ENCODE measurements around the gene MTFP1. TPM values are rescaled to one million over a fixed set of nuclear protein-coding genes. Genes with fewer than 3 reads are reported as not detected.
"Not testable (repeated sequence)": the region's sequence is repeated elsewhere in the genome, so short reads cannot be mapped to it uniquely, and the experiment has no call there.

Gene MTFP1
- total RNA-seq, 2 experiments from 2014 or later = 37.2 to 38.0 TPM

- peaks cover 35% of the 10 kb centered on the region for H3K4me1 Mint-ChIP-seq (ENCODE audit: low read depth)
- H3K4me3 Mint-ChIP-seq = no peak overlapping the region
- Histone ChIP-seq H3K4me1 (ENCODE audit: insufficient read depth, low read length) (peaks cover 20% of the 10 kb centered on the region), H3K27me3 (ENCODE audit: control insufficient read depth in 1 of 2, insufficient read depth in 2 of 2, low read length in 2 of 2) (no peaks in the 10 kb centered on the region), H3K4me3 (ENCODE audit: low read length) (no peak overlapping the region), H3K27ac (ENCODE audit: low read depth in 1 of 2, low read length in 2 of 2) (no peak overlapping the region), H3K9me3 (ENCODE audit: control insufficient read depth in 1 of 2, insufficient read depth in 1 of 2, low read length in 2 of 2) (no peaks in the 10 kb centered on the region), H3K36me3 (ENCODE audit: insufficient read depth, low read length) (peaks cover 7% of the 10 kb centered on the region)
- no peak for DNase-seq
- peaks cover 38% of the 10 kb centered on the region for H3K36me3 Mint-ChIP-seq (ENCODE audit: low read depth)
- ChIA-PET POLR2A (interaction anchor here (1.0 to 2.8 kb wide), 2 partner anchors 11 to 22 kb away, joined by 5 to 13 read pairs; no protein-coding TSS in a partner anchor), CTCF (interaction anchor here (0.9 to 1.4 kb wide), 2 partner anchors 24 to 139 kb away, joined by 3 to 4 read pairs; no protein-coding TSS in a partner anchor)
- intact Hi-C loops (cut with DNase I, micrococcal nuclease) = no loop called here
- no peaks in the 10 kb centered on the region for H3K27me3 Mint-ChIP-seq
- H3K27ac Mint-ChIP-seq = no peak overlapping the region
- H3K9me3 Mint-ChIP-seq = no peaks in the 10 kb centered on the region
- TF ChIP-seq, protein P1, sequence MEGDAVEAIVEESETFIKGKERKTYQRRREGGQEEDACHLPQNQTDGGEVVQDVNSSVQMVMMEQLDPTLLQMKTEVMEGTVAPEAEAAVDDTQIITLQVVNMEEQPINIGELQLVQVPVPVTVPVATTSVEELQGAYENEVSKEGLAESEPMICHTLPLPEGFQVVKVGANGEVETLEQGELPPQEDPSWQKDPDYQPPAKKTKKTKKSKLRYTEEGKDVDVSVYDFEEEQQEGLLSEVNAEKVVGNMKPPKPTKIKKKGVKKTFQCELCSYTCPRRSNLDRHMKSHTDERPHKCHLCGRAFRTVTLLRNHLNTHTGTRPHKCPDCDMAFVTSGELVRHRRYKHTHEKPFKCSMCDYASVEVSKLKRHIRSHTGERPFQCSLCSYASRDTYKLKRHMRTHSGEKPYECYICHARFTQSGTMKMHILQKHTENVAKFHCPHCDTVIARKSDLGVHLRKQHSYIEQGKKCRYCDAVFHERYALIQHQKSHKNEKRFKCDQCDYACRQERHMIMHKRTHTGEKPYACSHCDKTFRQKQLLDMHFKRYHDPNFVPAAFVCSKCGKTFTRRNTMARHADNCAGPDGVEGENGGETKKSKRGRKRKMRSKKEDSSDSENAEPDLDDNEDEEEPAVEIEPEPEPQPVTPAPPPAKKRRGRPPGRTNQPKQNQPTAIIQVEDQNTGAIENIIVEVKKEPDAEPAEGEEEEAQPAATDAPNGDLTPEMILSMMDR (IDR thresholded peaks at IDR 0.05) = no peak
- ATAC-seq (ENCODE audit: poor library complexity) = no peak
Measured at GRCh38 chr22:30402028-30402765, 23.4 kb upstream of the MTFP1 start.

DNA sequence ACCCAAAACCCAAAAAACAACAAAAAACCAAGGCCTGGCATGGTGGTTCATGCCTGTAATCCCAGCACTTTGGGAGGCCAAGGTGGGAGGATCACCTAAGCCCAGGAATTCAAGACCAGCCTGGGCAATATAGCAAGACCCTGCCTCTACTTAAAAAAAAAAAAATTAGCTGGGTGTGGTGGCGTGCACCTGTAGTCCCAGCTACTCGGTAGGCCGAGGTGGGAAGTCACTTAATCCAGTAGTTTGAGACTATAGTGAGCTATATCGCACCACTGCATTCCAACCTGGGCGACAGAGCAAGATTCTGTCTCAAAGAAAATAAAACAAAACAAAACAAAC, 22.8 kb upstream of the MTFP1 start:
- Histone ChIP-seq H3K4me1 (ENCODE audit: insufficient read depth, low read length) (peaks cover 14% of the 10 kb centered on the region), H3K36me3 (ENCODE audit: insufficient read depth, low read length) (peaks cover 10% of the 10 kb centered on the region)
- DNase-seq; ATAC-seq (ENCODE audit: poor library complexity); H3K4me3 Mint-ChIP-seq; H3K9me3 Mint-ChIP-seq; H3K27ac ChIP-seq (ENCODE audit: low read depth in 1 of 2, low read length in 2 of 2); H3K27ac Mint-ChIP-seq; H3K4me3 ChIP-seq (ENCODE audit: low read length); H3K27me3 ChIP-seq (ENCODE audit: control insufficient read depth in 1 of 2, insufficient read depth in 2 of 2, low read length in 2 of 2); H3K9me3 ChIP-seq (ENCODE audit: control insufficient read depth in 1 of 2, insufficient read depth in 1 of 2, low read length in 2 of 2); H3K27me3 Mint-ChIP-seq; intact Hi-C loops (cut with DNase I, micrococcal nuclease): not testable (repeated sequence)
- Mint-ChIP-seq H3K36me3 (ENCODE audit: low read depth) (peaks cover 40% of the 10 kb centered on the region), H3K4me1 (ENCODE audit: low read depth) (peaks cover 31% of the 10 kb centered on the region)
- ChIA-PET POLR2A (interaction anchor here (2.8 kb wide), 1 partner anchor 11 kb away, joined by 13 read pairs; no protein-coding TSS in a partner anchor), CTCF (interaction anchor here (0.9 to 1.4 kb wide), 2 partner anchors 23 to 139 kb away, joined by 3 to 4 read pairs; no protein-coding TSS in a partner anchor)

DNA sequence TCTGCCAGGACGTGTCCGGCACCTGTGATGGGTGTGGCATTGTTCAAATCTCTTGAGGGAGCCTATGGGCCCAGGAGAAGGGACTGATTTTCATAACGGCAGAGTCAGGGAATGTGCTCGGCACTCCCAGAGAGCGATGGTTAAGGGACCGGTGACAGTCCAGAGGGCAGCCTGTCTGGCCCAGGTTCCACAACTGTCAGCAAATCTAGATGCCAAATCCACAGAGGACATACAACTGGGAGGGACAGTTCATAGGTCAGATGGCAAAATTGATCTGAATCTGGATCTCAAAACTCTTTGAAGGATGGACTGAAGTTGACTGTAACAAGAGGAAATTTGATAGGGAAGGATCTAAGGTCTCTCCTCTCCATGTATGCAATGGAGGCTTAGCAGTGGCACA, 21.3 kb upstream of the MTFP1 start:
- ATAC-seq (ENCODE audit: poor library complexity) (no peak), DNase-seq (no peak)
- POLR2A ChIA-PET = interaction anchor here (4.9 kb wide), 1 partner anchor 19 kb away, joined by 18 read pairs; no protein-coding TSS in a partner anchor
- Mint-ChIP-seq H3K4me1 (ENCODE audit: low read depth) (peaks cover 17% of the 10 kb centered on the region), H3K27ac (peak overlapping the region; percentile 26), H3K4me3 (peak overlapping the region; percentile 4), H3K27me3 (no peaks in the 10 kb centered on the region), H3K9me3 (no peaks in the 10 kb centered on the region), H3K36me3 (ENCODE audit: low read depth) (peaks cover 54% of the 10 kb centered on the region)
- H3K9me3 ChIP-seq (ENCODE audit: control insufficient read depth in 1 of 2, insufficient read depth in 1 of 2, low read length in 2 of 2) = no peaks in the 10 kb centered on the region
- intact Hi-C loops (cut with DNase I, micrococcal nuclease) = no loop called here
- no peaks in the 10 kb centered on the region for H3K4me1 ChIP-seq (ENCODE audit: insufficient read depth, low read length)
- no peak overlapping the region for H3K27ac ChIP-seq (ENCODE audit: low read depth in 1 of 2, low read length in 2 of 2)
- TF ChIP-seq, protein P1 (IDR thresholded peaks at IDR 0.05) = no peak
- H3K4me3 ChIP-seq (ENCODE audit: low read length) = no peak overlapping the region
- peaks cover 16% of the 10 kb centered on the region for H3K36me3 ChIP-seq (ENCODE audit: insufficient read depth, low read length)
- H3K27me3 ChIP-seq (ENCODE audit: control insufficient read depth in 1 of 2, insufficient read depth in 2 of 2, low read length in 2 of 2) = no peaks in the 10 kb centered on the region
- CTCF ChIA-PET = no interaction called here

Data from CD4-positive, alpha-beta T cell (primary cell).